Right lobe of liver (tissue), 6 donors: ENCODE data around the gene FOSL2. TPM values are rescaled to one million over a fixed set of nuclear protein-coding genes. Genes with fewer than 3 reads are reported as not detected.

Source experiments
- ATAC-seq, 4 donors: fragments of 200-7000 bp; cut with Tn5 transposase; one replicate each; pipeline ENCODE4 v1.9.1; 2020; ENCODE audit warnings: mild to moderate bottlenecking in 4 of 4, moderate library complexity in 4 of 4
- DNase-seq, 3 donors: peaks; one replicate each; pipeline ENCODE4 v3.0.0-alpha.2; 2020
- H3K27ac ChIP-seq, 3 donors: fragments of 200-600 bp; one replicate each; pipeline ENCODE4 v1.8.0; 2022
- H3K27me3 ChIP-seq, 2 donors: fragments of 200-600 bp; one replicate each; pipeline ENCODE4 v1.8.0; 2022
- H3K36me3 ChIP-seq, 4 donors: fragments of 200-600 bp; sonication (generic) in 1 of 4; one replicate each; pipeline versions ENCODE4 v1.5.1 to v1.8.0; 2017 to 2022; ENCODE audit warnings: control low read depth in 1 of 4
- H3K4me1 ChIP-seq, 4 donors: fragments of 200-600 bp; sonication (generic) in 1 of 4; one replicate each; pipeline versions ENCODE4 v1.5.1 to v1.8.0; 2017 to 2022; ENCODE audit warnings: control low read depth in 1 of 4
- H3K4me3 ChIP-seq, 3 donors: fragments of 200-600 bp; one replicate each; pipeline ENCODE4 v1.8.0; 2022
- H3K9me3 ChIP-seq, 4 donors: fragments of 200-600 bp; sonication (generic) in 1 of 4; one replicate each; pipeline versions ENCODE4 v1.5.1 to v1.8.0; 2017 to 2022; ENCODE audit warnings: control low read depth in 1 of 4
- POLR2A ChIP-seq: fragments of 450-650 bp; IDR thresholded peaks from one replicate; pipeline ENCODE4 v1.6.1; 2017; ENCODE audit warnings: antibody characterized with exemption, mild to moderate bottlenecking
- WGBS: methylation state at CpG from one replicate; pipeline ENCODE4 v1.1.6; 2018; ENCODE audit warnings: low coverage, low lambda C conversion rate; ENCODE audit not compliant: insufficient coverage; ENCODE audit errors: missing lambda C conversion rate; 5-methylcytosine and 5-hydroxymethylcytosine counted together
- intact Hi-C, 2 donors: fragments of 100-400 bp; cut with DNase I; formaldehyde crosslinking; loops; one replicate each; pipeline versions ENCODE4 v1.11.2 to v1.14.1; 2022
- total RNA-seq, 6 experiments: library from RNA; depleted of rRNA in 2 of 6; stranded (reverse); fragments of >200 nt in 2 of 6; fragmentation: NEBNext Ultra II Directional in 3 of 6; extraction: Animal tissue kit (Norgen Biotek cat#: 25700) in 3 of 6; gene quantifications; one replicate each; pipeline versions ENCODE4 v1.1.0 to v1.2.4, GENCODE V29; 2016 to 2023
- TF ChIP-seq, protein P1 (sequence below), 4 donors: fragments of 200-600 bp in 3 of 4; fragments of 450-650 bp in 1 of 4; IDR thresholded peaks; one replicate each; pipeline versions ENCODE4 v1.5.1 to v1.8.0; 2016 to 2022; ENCODE audit warnings: antibody characterized with exemption in 4 of 4, mild to moderate bottlenecking in 2 of 4
- donor health status: DM: no; HTN: yes; CAD: no.
- donor health status: DM: no; HTN: no; CAD: no.
- donor health status: DM: no; HTN: no; CAD: no.
- donor health status: DM: no; HTN: yes; CAD: no.
- donor health status: DM: no; HTN: yes; CAD: no.

Gene FOSL2
- total RNA-seq, 6 experiments from 2014 or later = 8.1 to 70.7 (median 14.9) TPM

DNA sequence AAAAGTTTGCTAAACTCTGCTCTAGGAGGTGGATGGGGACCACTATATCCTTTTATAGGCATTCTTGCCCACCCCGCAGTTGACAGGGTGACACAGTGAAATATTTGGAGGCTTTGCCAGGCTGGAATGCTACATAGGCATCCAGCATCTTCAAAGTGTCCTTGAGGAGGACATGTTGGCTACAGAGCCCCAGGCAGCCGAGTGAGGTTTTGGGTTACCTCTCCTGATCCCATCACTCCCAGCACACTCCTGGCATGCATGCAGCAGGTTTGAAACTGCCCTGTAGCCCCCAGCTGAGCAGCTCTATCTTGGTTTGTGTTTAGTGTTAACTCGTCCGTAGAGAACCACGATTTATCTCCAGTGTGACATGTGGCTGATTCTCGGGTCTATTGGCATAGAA is 7.3 kb downstream of the FOSL2 start:
- ATAC-seq (no peak), DNase-seq (peak in 1 of 3 donors; percentile 27)
- Histone ChIP-seq H3K27me3 (no peaks in the 10 kb centered on the region), H3K4me1 (peaks cover 0 to 26% (median 7%) of the 10 kb centered on the region in 4 donors), H3K27ac (no peak overlapping the region), H3K4me3 (no peak overlapping the region), H3K36me3 (peaks cover 8 to 17% (median 13%) of the 10 kb centered on the region in 4 donors), H3K9me3 (no peaks in the 10 kb centered on the region)
- no peak for TF ChIP-seq POLR2A
- TF ChIP-seq, protein P1, sequence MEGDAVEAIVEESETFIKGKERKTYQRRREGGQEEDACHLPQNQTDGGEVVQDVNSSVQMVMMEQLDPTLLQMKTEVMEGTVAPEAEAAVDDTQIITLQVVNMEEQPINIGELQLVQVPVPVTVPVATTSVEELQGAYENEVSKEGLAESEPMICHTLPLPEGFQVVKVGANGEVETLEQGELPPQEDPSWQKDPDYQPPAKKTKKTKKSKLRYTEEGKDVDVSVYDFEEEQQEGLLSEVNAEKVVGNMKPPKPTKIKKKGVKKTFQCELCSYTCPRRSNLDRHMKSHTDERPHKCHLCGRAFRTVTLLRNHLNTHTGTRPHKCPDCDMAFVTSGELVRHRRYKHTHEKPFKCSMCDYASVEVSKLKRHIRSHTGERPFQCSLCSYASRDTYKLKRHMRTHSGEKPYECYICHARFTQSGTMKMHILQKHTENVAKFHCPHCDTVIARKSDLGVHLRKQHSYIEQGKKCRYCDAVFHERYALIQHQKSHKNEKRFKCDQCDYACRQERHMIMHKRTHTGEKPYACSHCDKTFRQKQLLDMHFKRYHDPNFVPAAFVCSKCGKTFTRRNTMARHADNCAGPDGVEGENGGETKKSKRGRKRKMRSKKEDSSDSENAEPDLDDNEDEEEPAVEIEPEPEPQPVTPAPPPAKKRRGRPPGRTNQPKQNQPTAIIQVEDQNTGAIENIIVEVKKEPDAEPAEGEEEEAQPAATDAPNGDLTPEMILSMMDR (IDR thresholded peaks at IDR 0.05) = no peak
- intact Hi-C loops = loop anchor here (5.0 to 10.0 kb wide), 2 partner anchors 263 to 675 kb away; no protein-coding TSS in a partner anchor
- 53% methylated on average over 4 of the region's 6 CpGs for WGBS

DNA sequence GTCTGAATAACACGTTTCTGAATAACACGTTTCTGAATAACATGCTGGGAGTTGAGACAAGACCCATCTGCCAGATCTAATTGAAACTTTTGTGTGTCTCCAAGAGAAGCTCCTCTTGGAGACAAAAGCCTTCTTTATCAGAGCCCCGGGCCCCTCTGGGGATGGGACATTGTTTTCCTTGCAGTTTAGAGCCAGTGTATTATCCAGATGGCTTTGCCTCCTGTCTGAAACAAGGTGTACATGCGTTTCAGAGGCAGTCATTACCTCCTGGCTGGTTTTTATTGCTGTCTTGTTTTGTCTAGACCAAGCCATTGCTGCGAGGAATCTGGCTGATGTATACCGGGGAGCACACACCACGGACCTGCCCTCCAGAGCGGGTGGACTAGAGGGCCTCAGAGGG is 7.8 kb downstream of the FOSL2 start:
- peaks cover 13 to 22% (median 17%) of the 10 kb centered on the region in 4 donors for H3K36me3 ChIP-seq

DNA sequence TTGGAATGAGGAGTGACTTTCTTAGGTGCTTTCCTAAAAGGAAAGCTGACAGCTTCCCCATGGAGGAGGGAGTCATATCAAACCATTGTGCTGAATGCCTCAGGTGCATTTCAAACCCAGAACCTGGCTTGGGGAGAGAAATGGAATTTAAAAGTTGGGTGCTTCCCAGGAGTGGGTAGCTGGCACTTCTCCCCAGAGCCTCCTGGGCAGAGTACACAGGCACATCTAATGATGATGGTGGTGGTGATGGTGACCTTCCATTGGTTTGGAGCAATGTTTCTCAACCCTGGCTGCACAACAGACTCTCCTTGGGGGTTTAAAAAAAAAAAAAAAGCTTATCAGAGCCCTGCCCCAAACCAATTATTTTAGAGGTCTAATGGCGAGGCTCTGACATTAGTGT is 8.3 kb downstream of the FOSL2 start:
- Histone ChIP-seq H3K27ac (no peak overlapping the region), H3K27me3 (no peaks in the 10 kb centered on the region), H3K36me3 (peaks cover 14 to 27% (median 20%) of the 10 kb centered on the region in 4 donors), H3K4me1 (peaks cover 0 to 23% (median 7%) of the 10 kb centered on the region in 4 donors), H3K4me3 (no peak overlapping the region), H3K9me3 (no peaks in the 10 kb centered on the region)
- DNase-seq (no peak), ATAC-seq (peak in 1 of 4 donors; percentile 17)
- TF ChIP-seq, protein P1 (IDR thresholded peaks at IDR 0.05) = no peak
- TF ChIP-seq POLR2A = no peak
- intact Hi-C loops = loop anchor here (5.0 to 10.0 kb wide), 2 partner anchors 264 to 676 kb away; no protein-coding TSS in a partner anchor
- 89% methylated on average over 1 of the region's 1 CpG for WGBS

More for the DNA sequence above, 7.8 kb downstream of the FOSL2 start:
- Histone ChIP-seq H3K4me1 (peaks cover 0 to 23% (median 7%) of the 10 kb centered on the region in 4 donors), H3K4me3 (no peak overlapping the region), H3K27me3 (no peaks in the 10 kb centered on the region), H3K9me3 (no peaks in the 10 kb centered on the region), H3K27ac (no peak overlapping the region)
- DNase-seq (peak in 1 of 3 donors; percentile 26), ATAC-seq (no peak)
- 76% methylated on average over 3 of the region's 8 CpGs for WGBS
- TF ChIP-seq, protein P1 (IDR thresholded peaks at IDR 0.05) = no peak
- intact Hi-C loops = loop anchor here (5.0 to 10.0 kb wide), 2 partner anchors 263 to 676 kb away; no protein-coding TSS in a partner anchor

DNA sequence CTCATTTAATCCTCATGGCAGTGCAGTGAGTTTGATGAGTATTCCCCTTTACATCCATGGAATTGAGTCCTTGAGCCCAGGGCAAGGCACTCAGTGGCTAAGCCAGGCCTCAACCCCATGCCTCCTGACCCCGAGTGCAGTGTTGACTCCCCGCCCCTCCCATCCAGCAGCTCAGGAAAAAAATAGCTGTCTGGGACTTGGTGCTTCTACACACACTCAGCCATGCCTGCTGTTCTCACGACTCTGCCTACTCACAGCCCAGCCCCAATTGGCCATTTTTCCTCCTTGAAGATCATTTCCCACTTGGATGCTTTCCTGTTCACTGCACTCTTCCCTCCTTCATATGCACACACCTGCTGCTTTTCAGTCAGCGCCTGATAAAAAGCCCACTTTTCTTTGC is 8.8 kb downstream of the FOSL2 start:
- intact Hi-C loops = loop anchor here (5.0 to 10.0 kb wide), 2 partner anchors 264 to 677 kb away; no protein-coding TSS in a partner anchor
- Histone ChIP-seq H3K36me3 (peaks cover 16 to 27% (median 21%) of the 10 kb centered on the region in 4 donors), H3K4me1 (peaks cover 0 to 27% (median 8%) of the 10 kb centered on the region in 4 donors), H3K27me3 (no peaks in the 10 kb centered on the region), H3K9me3 (no peaks in the 10 kb centered on the region), H3K27ac (no peak overlapping the region), H3K4me3 (no peak overlapping the region)
- WGBS = 68% methylated on average over 2 of the region's 4 CpGs
- ATAC-seq = no peak
- DNase-seq = no peak
- TF ChIP-seq, protein P1 (IDR thresholded peaks at IDR 0.05) = no peak
